Motor neuron (in vitro differentiated cells): ENCODE results near the gene RNU7-1. TPM values are rescaled to one million over a fixed set of nuclear protein-coding genes. Genes with fewer than 3 reads are reported as not detected.
A peak's percentile ranks its signal among the peaks of the same experiment; 100 is the strongest.

Source experiments
- ATAC-seq, 8 experiments: fragments of 200-7000 bp; cut with Tn5 transposase; replicated peaks in 6 of 8; 2 replicates each; pipeline ENCODE4 v1.8.0; 2021; ENCODE audit warnings: mild to moderate bottlenecking in 8 of 8, moderate library complexity in 8 of 8
- H3K27ac ChIP-seq, 2 donors: fragments of 250-450 bp; sonication (Bioruptor Pico); 2 replicates each; pipeline ENCODE4 v1.9.0; 2021; ENCODE audit warnings: antibody characterized with exemption in 2 of 2, mild to moderate bottlenecking in 2 of 2, moderate library complexity in 1 of 2
- H3K4me1 ChIP-seq, 2 donors: fragments of 250-450 bp; sonication (Bioruptor Pico); replicated peaks in 1 of 2; 2 replicates each; pipeline ENCODE4 v1.6.1; 2021; ENCODE audit warnings: antibody characterized with exemption in 2 of 2, mild to moderate bottlenecking in 2 of 2, moderate library complexity in 1 of 2
- H3K4me3 ChIP-seq, 5 donors: fragments of 250-450 bp; sonication (Bioruptor Pico); 2 replicates each; pipeline ENCODE4 v1.9.0; 2021; ENCODE audit warnings: antibody characterized with exemption in 5 of 5, mild to moderate bottlenecking in 5 of 5, moderate library complexity in 4 of 5
- WGBS, 10 experiments: fragments of 450-650 bp; shearing (Covaris generic); methylation state at CpG; one replicate each; pipeline ENCODE4 v1.0.0; 2022; 5-methylcytosine and 5-hydroxymethylcytosine counted together
- in situ Hi-C, 9 experiments: fragments of 400-800 bp; cut with MboI; loops; one replicate each; pipeline ENCODE4 v1.15.0; 2021; ENCODE audit warnings: low sequenced_read_pairs in 9 of 9, low pct_unique_long_range_greater_than_20kb in 2 of 9; ENCODE audit not compliant: unreplicated experiment in 9 of 9
- total RNA-seq, 8 experiments: library from RNA; unstranded; fragments of 300-600 nt; gene quantifications; 2 replicates each; pipeline versions ENCODE4 v1.2.3 to v1.2.4, GENCODE V29; 2022

The RNU7-1 gene
- total RNA-seq, 8 experiments from 2014 or later = not detected

- 0 to 20% (median 0%) methylated on average over 1 to 8 of the region's 31 CpGs; no CpG with 5 or more reads in 7 of the 10 experiments for WGBS, 10 experiments
- in situ Hi-C loops = loop anchor here in 1 of 9 experiments (25.0 kb wide), 1 partner anchor 142 kb away; the partner anchor contains the start of gene C1RL
- peaks cover 10 to 15% of the 10 kb centered on the region in 2 donors for H3K4me1 ChIP-seq
Measured at GRCh38 chr12:6970096-6970527, 26.5 kb downstream of the RNU7-1 start.

GRCh38 chr12:6974180-6974579 is 30.6 kb downstream of the RNU7-1 start:
- WGBS, 10 experiments = 85 to 100% (median 100%) methylated on average over 1 to 5 of the region's 6 CpGs; no CpG with 5 or more reads in 3 of the 10 experiments
- Histone ChIP-seq H3K4me3 (no peak overlapping the region), H3K27ac (no peak overlapping the region), H3K4me1 (peaks cover 6 to 11% of the 10 kb centered on the region in 2 donors)
- in situ Hi-C loops = loop anchor here in 1 of 9 experiments (25.0 kb wide), 1 partner anchor 138 kb away; the partner anchor contains the start of gene C1RL
- ATAC-seq = no peak

More at GRCh38 chr12:6970096-6970527, 26.5 kb downstream of the RNU7-1 start:
- H3K27ac ChIP-seq = peak overlapping the region; percentile 86 to 88
- ATAC-seq = peak in 5 of 8 experiments; percentile 3 to 53 (median 39)
- H3K4me3 ChIP-seq = peak overlapping the region; percentile 66 to 90 (median 79)

GRCh38 chr12:6975297-6976032 is 31.8 kb downstream of the RNU7-1 start:
- in situ Hi-C loops = no loop called here
- Histone ChIP-seq H3K27ac (no peak overlapping the region), H3K4me1 (peaks cover 0 to 8% of the 10 kb centered on the region in 2 donors), H3K4me3 (no peak overlapping the region)
- WGBS, 10 experiments = 57 to 94% (median 85%) methylated on average over 1 to 2 of the region's 2 CpGs; no CpG with 5 or more reads in 6 of the 10 experiments
- no peak for ATAC-seq

GRCh38 chr12:6977653-6978052 is 34.0 kb downstream of the RNU7-1 start:
- 0 to 100% (median 94%) methylated on average over 1 to 6 of the region's 10 CpGs; no CpG with 5 or more reads in 4 of the 10 experiments for WGBS, 10 experiments
- peak in 1 of 8 experiments; percentile 17 for ATAC-seq
- in situ Hi-C loops = no loop called here
- H3K4me1 ChIP-seq = no peaks in the 10 kb centered on the region
- H3K27ac ChIP-seq = no peak overlapping the region
- no peak overlapping the region for H3K4me3 ChIP-seq

GRCh38 chr12:6978188-6978587 is 34.6 kb downstream of the RNU7-1 start:
- H3K27ac ChIP-seq = no peak overlapping the region
- no peak for ATAC-seq
- no peak overlapping the region for H3K4me3 ChIP-seq
- in situ Hi-C loops = no loop called here
- H3K4me1 ChIP-seq = no peaks in the 10 kb centered on the region
- 50 to 100% (median 73%) methylated on average over 1 to 3 of the region's 6 CpGs; no CpG with 5 or more reads in 6 of the 10 experiments for WGBS, 10 experiments

- 50 to 100% (median 76%) methylated on average over 1 to 3 of the region's 3 CpGs; no CpG with 5 or more reads in 3 of the 10 experiments for WGBS, 10 experiments
- Histone ChIP-seq H3K4me1 (no peaks in the 10 kb centered on the region), H3K27ac (no peak overlapping the region), H3K4me3 (no peak overlapping the region)
- in situ Hi-C loops = no loop called here
- ATAC-seq = peak in 3 of 8 experiments; percentile 7 to 61 (median 32)
Measured at GRCh38 chr12:6978611-6979011, 35.0 kb downstream of the RNU7-1 start.

- in situ Hi-C loops = no loop called here
- no peaks in the 10 kb centered on the region for H3K4me1 ChIP-seq
- no peak overlapping the region for H3K27ac ChIP-seq
- WGBS, 10 experiments = 61 to 96% (median 78%) methylated on average over 1 to 6 of the region's 6 CpGs; no CpG with 5 or more reads in 6 of the 10 experiments
- no peak for ATAC-seq
- H3K4me3 ChIP-seq = no peak overlapping the region
Measured at GRCh38 chr12:6979021-6979420, 35.4 kb downstream of the RNU7-1 start.

- H3K27ac ChIP-seq = no peak overlapping the region
- no peak for ATAC-seq
- in situ Hi-C loops = no loop called here
- no peak overlapping the region for H3K4me3 ChIP-seq
- H3K4me1 ChIP-seq = no peaks in the 10 kb centered on the region
- 80 to 100% (median 94%) methylated on average over 1 to 3 of the region's 3 CpGs; no CpG with 5 or more reads in 6 of the 10 experiments for WGBS, 10 experiments
Measured at GRCh38 chr12:6979453-6979852, 35.8 kb downstream of the RNU7-1 start.

- in situ Hi-C loops = no loop called here
- ATAC-seq = no peak
Measured at GRCh38 chr12:6980075-6980474, 36.5 kb downstream of the RNU7-1 start.

GRCh38 chr12:6980740-6981139 is 37.1 kb downstream of the RNU7-1 start:
- no peak for ATAC-seq
- Histone ChIP-seq H3K4me3 (no peak overlapping the region), H3K4me1 (no peaks in the 10 kb centered on the region), H3K27ac (no peak overlapping the region)
- in situ Hi-C loops = no loop called here

More at GRCh38 chr12:6980075-6980474, 36.5 kb downstream of the RNU7-1 start:
- WGBS, 10 experiments = 90 to 100% (median 98%) methylated on average over 2 to 4 of the region's 4 CpGs; no CpG with 5 or more reads in 2 of the 10 experiments
- Histone ChIP-seq H3K27ac (no peak overlapping the region), H3K4me1 (no peaks in the 10 kb centered on the region), H3K4me3 (no peak overlapping the region)

GRCh38 chr12:6981152-6982052 is 37.8 kb downstream of the RNU7-1 start:
- in situ Hi-C loops = no loop called here
- no peak for ATAC-seq

GRCh38 chr12:6982532-6982931 is 38.9 kb downstream of the RNU7-1 start:
- H3K4me1 ChIP-seq = no peaks in the 10 kb centered on the region
- no peak overlapping the region for H3K4me3 ChIP-seq
- H3K27ac ChIP-seq = no peak overlapping the region
- no peak for ATAC-seq
- in situ Hi-C loops = no loop called here
- WGBS, 10 experiments = 80 to 100% (median 87%) methylated on average over 2 to 7 of the region's 7 CpGs

More at GRCh38 chr12:6981152-6982052, 37.8 kb downstream of the RNU7-1 start:
- Histone ChIP-seq H3K27ac (no peak overlapping the region), H3K4me3 (no peak overlapping the region), H3K4me1 (no peaks in the 10 kb centered on the region)
- 74 to 100% (median 86%) methylated on average over 1 to 6 of the region's 10 CpGs; no CpG with 5 or more reads in 2 of the 10 experiments for WGBS, 10 experiments
